ENCODE results near the gene DLGAP1.

DNA sequence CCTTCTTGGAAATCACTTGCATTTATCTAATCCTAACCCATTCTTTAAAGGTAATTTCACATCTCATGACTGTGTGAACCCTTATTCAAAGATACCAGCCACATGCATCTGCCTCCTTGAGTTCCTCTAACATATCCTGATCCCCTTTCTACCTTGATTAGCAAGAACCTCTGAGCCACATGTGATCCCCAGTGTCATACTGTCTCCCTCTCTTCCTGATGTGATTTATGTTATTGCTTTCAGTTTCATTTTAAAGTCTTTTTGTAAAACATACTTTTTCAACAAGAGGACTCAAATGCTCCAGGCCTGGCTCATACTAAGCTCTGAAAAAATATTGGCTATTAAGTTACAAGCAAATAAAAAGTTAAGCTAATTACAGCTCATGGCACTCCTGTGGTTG lies 470.1 kb downstream of the DLGAP1 start:
- TF ChIP-seq, protein P1, sequence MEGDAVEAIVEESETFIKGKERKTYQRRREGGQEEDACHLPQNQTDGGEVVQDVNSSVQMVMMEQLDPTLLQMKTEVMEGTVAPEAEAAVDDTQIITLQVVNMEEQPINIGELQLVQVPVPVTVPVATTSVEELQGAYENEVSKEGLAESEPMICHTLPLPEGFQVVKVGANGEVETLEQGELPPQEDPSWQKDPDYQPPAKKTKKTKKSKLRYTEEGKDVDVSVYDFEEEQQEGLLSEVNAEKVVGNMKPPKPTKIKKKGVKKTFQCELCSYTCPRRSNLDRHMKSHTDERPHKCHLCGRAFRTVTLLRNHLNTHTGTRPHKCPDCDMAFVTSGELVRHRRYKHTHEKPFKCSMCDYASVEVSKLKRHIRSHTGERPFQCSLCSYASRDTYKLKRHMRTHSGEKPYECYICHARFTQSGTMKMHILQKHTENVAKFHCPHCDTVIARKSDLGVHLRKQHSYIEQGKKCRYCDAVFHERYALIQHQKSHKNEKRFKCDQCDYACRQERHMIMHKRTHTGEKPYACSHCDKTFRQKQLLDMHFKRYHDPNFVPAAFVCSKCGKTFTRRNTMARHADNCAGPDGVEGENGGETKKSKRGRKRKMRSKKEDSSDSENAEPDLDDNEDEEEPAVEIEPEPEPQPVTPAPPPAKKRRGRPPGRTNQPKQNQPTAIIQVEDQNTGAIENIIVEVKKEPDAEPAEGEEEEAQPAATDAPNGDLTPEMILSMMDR (IDR thresholded peaks at IDR 0.05), result no peak
- TF ChIP-seq POLR2AphosphoS5 (IDR thresholded peaks at IDR 0.05), result no peak

Data from breast epithelium (tissue), 3 donors.